ENCODE data around the gene GALR2. TPM values are rescaled to one million over a fixed set of nuclear protein-coding genes. Genes with fewer than 3 reads are reported as not detected.

The GALR2 gene
- total and polyA plus RNA-seq, 2 experiments from 2014 or later, result 0.18 TPM; not detected in 1

- DNase-seq, result no peak
- Histone ChIP-seq H2AFZ (no peak overlapping the region), H3K27me3 (replicated peaks; ENCODE audit: insufficient read depth) (no peaks in the 10 kb centered on the region), H3K4me2 (ENCODE audit: unreplicated experiment) (no peak overlapping the region), H3K36me3 (ENCODE audit: low read depth) (no peaks in the 10 kb centered on the region), H3K4me1 (ENCODE audit: insufficient read depth) (no peaks in the 10 kb centered on the region), H3K4me3 (no peak overlapping the region), H3K79me2 (ENCODE audit: insufficient read depth) (no peaks in the 10 kb centered on the region), H3K9me2 (ENCODE audit: insufficient read depth) (no peaks in the 10 kb centered on the region), H3K9ac (no peak overlapping the region), H3F3A (ENCODE audit: insufficient read depth) (no peaks in the 10 kb centered on the region), H3K9me3 (ENCODE audit: low read depth) (no peaks in the 10 kb centered on the region), H4K20me1 (ENCODE audit: insufficient read depth) (no peaks in the 10 kb centered on the region), H3K27ac (no peak overlapping the region)
- WGBS, 2 experiments (ENCODE audit: low coverage in 1 of 2, low lambda C conversion rate in 2 of 2, missing lambda C conversion rate in 2 of 2), result 75 to 83% methylated on average over 20 of the region's 20 CpGs
- in situ Hi-C loops (cut with MboI), result no loop called here
- TF ChIP-seq EZH2phosphoT487 (IDR thresholded peaks at IDR 0.05; ENCODE audit: insufficient read depth, low read depth) (no peak), EZH2 (IDR thresholded peaks at IDR 0.05; ENCODE audit: insufficient read depth, poor library complexity, severe bottlenecking) (no peak)
Measured at GRCh38 chr17:76032073-76032779, 42.4 kb upstream of the GALR2 start.

GRCh38 chr17:76032780-76033108 lies 41.8 kb upstream of the GALR2 start:
- no peaks in the 10 kb centered on the region for H3K9me2 ChIP-seq (ENCODE audit: insufficient read depth)
- no peak overlapping the region for H2AFZ ChIP-seq
- in situ Hi-C loops (cut with MboI), result no loop called here
- peaks cover 3% of the 10 kb centered on the region; the same call in 1 of the 2 replicates for H3F3A ChIP-seq (ENCODE audit: insufficient read depth)
- H3K9ac ChIP-seq, result no peak overlapping the region
- no peak for DNase-seq
- no peak for TF ChIP-seq EZH2 (IDR thresholded peaks at IDR 0.05; ENCODE audit: insufficient read depth, poor library complexity, severe bottlenecking)
- no peak for TF ChIP-seq EZH2phosphoT487 (IDR thresholded peaks at IDR 0.05; ENCODE audit: insufficient read depth, low read depth)
- no peaks in the 10 kb centered on the region for H3K4me1 ChIP-seq (ENCODE audit: insufficient read depth)
- no peak overlapping the region for H3K4me2 ChIP-seq (ENCODE audit: unreplicated experiment)
- 94 to 95% methylated on average over 5 of the region's 5 CpGs for WGBS, 2 experiments (ENCODE audit: low coverage in 1 of 2, low lambda C conversion rate in 2 of 2, missing lambda C conversion rate in 2 of 2)
- H3K79me2 ChIP-seq (ENCODE audit: insufficient read depth), result no peaks in the 10 kb centered on the region
- H3K4me3 ChIP-seq, result no peak overlapping the region
- H3K27me3 ChIP-seq (replicated peaks; ENCODE audit: insufficient read depth), result no peaks in the 10 kb centered on the region
- H3K36me3 ChIP-seq (ENCODE audit: low read depth), result no peaks in the 10 kb centered on the region
- no peak overlapping the region for H3K27ac ChIP-seq
- no peaks in the 10 kb centered on the region for H3K9me3 ChIP-seq (ENCODE audit: low read depth)
- no peaks in the 10 kb centered on the region for H4K20me1 ChIP-seq (ENCODE audit: insufficient read depth)

- Histone ChIP-seq H3K4me1 (ENCODE audit: insufficient read depth) (no peaks in the 10 kb centered on the region), H3K4me2 (ENCODE audit: unreplicated experiment) (no peak overlapping the region), H3K36me3 (ENCODE audit: low read depth) (no peaks in the 10 kb centered on the region), H3K79me2 (ENCODE audit: insufficient read depth) (no peaks in the 10 kb centered on the region), H3K9me3 (ENCODE audit: low read depth) (no peaks in the 10 kb centered on the region), H3F3A (ENCODE audit: insufficient read depth) (peaks cover 7% of the 10 kb centered on the region; the same call in 1 of the 2 replicates), H4K20me1 (ENCODE audit: insufficient read depth) (no peaks in the 10 kb centered on the region), H3K27ac (no peak overlapping the region), H3K27me3 (replicated peaks; ENCODE audit: insufficient read depth) (no peaks in the 10 kb centered on the region), H3K9ac (no peak overlapping the region), H3K9me2 (ENCODE audit: insufficient read depth) (no peaks in the 10 kb centered on the region), H3K4me3 (no peak overlapping the region), H2AFZ (no peak overlapping the region)
- 98 to 99% methylated on average over 6 of the region's 6 CpGs for WGBS, 2 experiments (ENCODE audit: low coverage in 1 of 2, low lambda C conversion rate in 2 of 2, missing lambda C conversion rate in 2 of 2)
- in situ Hi-C loops (cut with MboI), result no loop called here
- no peak for TF ChIP-seq EZH2 (IDR thresholded peaks at IDR 0.05; ENCODE audit: insufficient read depth, poor library complexity, severe bottlenecking)
- TF ChIP-seq EZH2phosphoT487 (IDR thresholded peaks at IDR 0.05; ENCODE audit: insufficient read depth, low read depth), result no peak
- no peak for DNase-seq
Measured at GRCh38 chr17:76033139-76033538, 41.4 kb upstream of the GALR2 start.

- DNase-seq, result no peak
- Histone ChIP-seq H3K27me3 (replicated peaks; ENCODE audit: insufficient read depth) (no peaks in the 10 kb centered on the region), H3K27ac (no peak overlapping the region), H2AFZ (no peak overlapping the region), H3K4me1 (ENCODE audit: insufficient read depth) (no peaks in the 10 kb centered on the region), H3F3A (ENCODE audit: insufficient read depth) (peaks cover 20% of the 10 kb centered on the region; the same call in 1 of the 2 replicates), H3K4me3 (no peak overlapping the region), H4K20me1 (ENCODE audit: insufficient read depth) (no peaks in the 10 kb centered on the region), H3K4me2 (ENCODE audit: unreplicated experiment) (no peak overlapping the region), H3K9me3 (ENCODE audit: low read depth) (no peaks in the 10 kb centered on the region), H3K9me2 (ENCODE audit: insufficient read depth) (no peaks in the 10 kb centered on the region), H3K9ac (no peak overlapping the region), H3K79me2 (ENCODE audit: insufficient read depth) (no peaks in the 10 kb centered on the region), H3K36me3 (ENCODE audit: low read depth) (peaks cover 13% of the 10 kb centered on the region)
- 53 to 59% methylated on average over 13 of the region's 13 CpGs for WGBS, 2 experiments (ENCODE audit: low coverage in 1 of 2, low lambda C conversion rate in 2 of 2, missing lambda C conversion rate in 2 of 2)
- no peak for TF ChIP-seq EZH2 (IDR thresholded peaks at IDR 0.05; ENCODE audit: insufficient read depth, poor library complexity, severe bottlenecking)
- no peak for TF ChIP-seq EZH2phosphoT487 (IDR thresholded peaks at IDR 0.05; ENCODE audit: insufficient read depth, low read depth)
- in situ Hi-C loops (cut with MboI), result no loop called here
Measured at GRCh38 chr17:76034428-76035350, 39.9 kb upstream of the GALR2 start.
